Peyer's patch (tissue), 4 donors: ENCODE data around the gene PPP1R1B.

ENCODE experiments used
- POLR2A ChIP-seq, 2 donors: fragments of 450-650 bp; IDR thresholded peaks; one replicate each; pipeline ENCODE4 v1.5.1; 2017; ENCODE audit warnings: antibody characterized with exemption in 2 of 2, mild to moderate bottlenecking in 2 of 2, moderate library complexity in 2 of 2
- TF ChIP-seq, protein P1 (sequence below), 6 experiments: fragments of 450-650 bp in 4 of 6; fragments of 200-600 bp in 2 of 6; sonication (generic) in 1 of 6; IDR thresholded peaks; one replicate each; pipeline ENCODE4 v1.5.1; 2017 to 2019; ENCODE audit warnings: antibody characterized with exemption in 6 of 6, mild to moderate bottlenecking in 3 of 6, moderate library complexity in 1 of 6

DNA sequence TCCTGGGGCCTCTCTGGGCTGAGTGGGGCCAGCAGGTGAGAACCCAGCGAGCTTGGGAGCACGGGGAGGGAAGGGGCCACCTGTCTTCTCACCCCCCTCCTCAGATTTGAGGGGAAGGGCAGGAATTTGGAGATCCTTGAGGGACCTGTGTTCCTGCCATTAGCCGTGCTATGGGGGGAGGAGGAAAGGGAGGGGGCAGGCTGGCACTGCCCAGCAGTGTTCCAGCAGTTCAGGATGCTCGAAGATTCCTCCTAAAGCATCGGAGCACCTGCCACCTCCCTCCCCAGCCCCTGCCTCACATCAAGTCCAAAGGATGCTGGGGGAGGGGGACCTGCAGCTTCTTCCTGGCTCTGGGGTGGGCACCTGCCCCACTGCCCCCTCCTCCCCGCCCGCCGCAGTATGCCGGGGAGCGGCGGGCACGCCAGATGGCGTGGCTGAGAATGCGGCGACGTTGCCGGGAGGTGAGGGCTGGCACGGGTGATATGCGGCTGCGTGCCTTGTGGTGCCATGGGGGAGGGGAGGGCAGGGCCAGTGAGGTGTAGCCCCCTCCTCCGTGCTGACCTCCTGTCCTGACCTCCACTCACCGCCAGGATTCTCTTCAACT lies 14.4 kb upstream of the PPP1R1B start:
- TF ChIP-seq, protein P1, sequence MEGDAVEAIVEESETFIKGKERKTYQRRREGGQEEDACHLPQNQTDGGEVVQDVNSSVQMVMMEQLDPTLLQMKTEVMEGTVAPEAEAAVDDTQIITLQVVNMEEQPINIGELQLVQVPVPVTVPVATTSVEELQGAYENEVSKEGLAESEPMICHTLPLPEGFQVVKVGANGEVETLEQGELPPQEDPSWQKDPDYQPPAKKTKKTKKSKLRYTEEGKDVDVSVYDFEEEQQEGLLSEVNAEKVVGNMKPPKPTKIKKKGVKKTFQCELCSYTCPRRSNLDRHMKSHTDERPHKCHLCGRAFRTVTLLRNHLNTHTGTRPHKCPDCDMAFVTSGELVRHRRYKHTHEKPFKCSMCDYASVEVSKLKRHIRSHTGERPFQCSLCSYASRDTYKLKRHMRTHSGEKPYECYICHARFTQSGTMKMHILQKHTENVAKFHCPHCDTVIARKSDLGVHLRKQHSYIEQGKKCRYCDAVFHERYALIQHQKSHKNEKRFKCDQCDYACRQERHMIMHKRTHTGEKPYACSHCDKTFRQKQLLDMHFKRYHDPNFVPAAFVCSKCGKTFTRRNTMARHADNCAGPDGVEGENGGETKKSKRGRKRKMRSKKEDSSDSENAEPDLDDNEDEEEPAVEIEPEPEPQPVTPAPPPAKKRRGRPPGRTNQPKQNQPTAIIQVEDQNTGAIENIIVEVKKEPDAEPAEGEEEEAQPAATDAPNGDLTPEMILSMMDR (IDR thresholded peaks at IDR 0.05), result no peak
- TF ChIP-seq POLR2A (IDR thresholded peaks at IDR 0.05), result no peak
